Prostate gland (tissue), 2 donors: ENCODE measurements around the gene RAB5B.

Source experiments
- POLR2A ChIP-seq: fragments of 450-650 bp; IDR thresholded peaks from one replicate; pipeline ENCODE4 v1.6.1; 2016; ENCODE audit warnings: antibody characterized with exemption, mild to moderate bottlenecking
- POLR2AphosphoS5 ChIP-seq: sonication (generic); formaldehyde crosslinking; IDR thresholded peaks from one replicate; pipeline ENCODE4 v1.6.1; 2017; ENCODE audit warnings: antibody characterized with exemption
- TF ChIP-seq, protein P1 (sequence below), 4 experiments: fragments of 200-600 bp in 2 of 4; fragments of 450-650 bp in 2 of 4; sonication (generic) in 2 of 4; IDR thresholded peaks; 1 replicate in 3 of 4; 2 replicates in 1 of 4; pipeline ENCODE4 v1.5.1; 2016 to 2019; ENCODE audit warnings: antibody characterized with exemption in 4 of 4, mild to moderate bottlenecking in 2 of 4, moderate library complexity in 2 of 4

DNA sequence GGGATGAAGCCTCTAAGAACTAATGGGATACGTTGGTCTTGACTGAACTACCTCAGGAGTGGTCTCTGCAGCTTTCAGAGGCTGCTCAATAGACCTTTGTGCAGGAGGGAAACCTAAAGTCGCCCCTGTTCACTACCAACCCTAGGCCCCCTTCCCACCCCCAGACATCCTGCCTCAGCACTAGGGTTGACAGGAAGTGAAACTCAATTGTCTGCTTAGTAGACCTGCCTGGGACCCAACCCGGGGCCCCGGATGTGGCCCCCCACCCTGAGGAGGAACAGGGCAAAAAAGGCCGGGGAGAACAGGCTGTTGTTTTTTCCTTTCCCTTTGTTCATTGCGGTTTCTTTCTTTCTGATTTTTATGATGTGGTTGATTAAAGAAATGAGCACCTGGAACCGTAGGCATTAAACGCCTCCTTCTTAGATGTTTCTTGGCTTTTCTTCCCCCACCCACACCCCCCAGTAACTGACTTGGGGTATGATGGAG, 44.5 kb upstream of the RAB5B start:
- no peak for TF ChIP-seq POLR2AphosphoS5
- TF ChIP-seq, protein P1, sequence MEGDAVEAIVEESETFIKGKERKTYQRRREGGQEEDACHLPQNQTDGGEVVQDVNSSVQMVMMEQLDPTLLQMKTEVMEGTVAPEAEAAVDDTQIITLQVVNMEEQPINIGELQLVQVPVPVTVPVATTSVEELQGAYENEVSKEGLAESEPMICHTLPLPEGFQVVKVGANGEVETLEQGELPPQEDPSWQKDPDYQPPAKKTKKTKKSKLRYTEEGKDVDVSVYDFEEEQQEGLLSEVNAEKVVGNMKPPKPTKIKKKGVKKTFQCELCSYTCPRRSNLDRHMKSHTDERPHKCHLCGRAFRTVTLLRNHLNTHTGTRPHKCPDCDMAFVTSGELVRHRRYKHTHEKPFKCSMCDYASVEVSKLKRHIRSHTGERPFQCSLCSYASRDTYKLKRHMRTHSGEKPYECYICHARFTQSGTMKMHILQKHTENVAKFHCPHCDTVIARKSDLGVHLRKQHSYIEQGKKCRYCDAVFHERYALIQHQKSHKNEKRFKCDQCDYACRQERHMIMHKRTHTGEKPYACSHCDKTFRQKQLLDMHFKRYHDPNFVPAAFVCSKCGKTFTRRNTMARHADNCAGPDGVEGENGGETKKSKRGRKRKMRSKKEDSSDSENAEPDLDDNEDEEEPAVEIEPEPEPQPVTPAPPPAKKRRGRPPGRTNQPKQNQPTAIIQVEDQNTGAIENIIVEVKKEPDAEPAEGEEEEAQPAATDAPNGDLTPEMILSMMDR (IDR thresholded peaks at IDR 0.05) = no peak
- TF ChIP-seq POLR2A = no peak
